Fibroblast of gingiva (primary cell): ENCODE data around the gene TTR.

Source experiments
- DNase-seq: peaks from one replicate; pipeline ENCODE4 v3.0.0-alpha.2; 2011; ENCODE audit warnings: low read depth

The TTR gene

GRCh38 chr18:31581498-31582197 is 10.0 kb upstream of the TTR start:
- DNase-seq = no peak

GRCh38 chr18:31583185-31583854 is 8.4 kb upstream of the TTR start:
- DNase-seq = no peak

- DNase-seq = no peak
These were observed 5.7 kb upstream of the TTR start for GRCh38 chr18:31585991-31586390.

GRCh38 chr18:31586616-31587015 is 5.1 kb upstream of the TTR start:
- DNase-seq = no peak

GRCh38 chr18:31587529-31587928 is 4.1 kb upstream of the TTR start:
- no peak for DNase-seq

- DNase-seq = no peak
These were observed 1.1 kb upstream of the TTR start for GRCh38 chr18:31590570-31590969.

- DNase-seq = no peak
These were observed 564 bp upstream of the TTR start for GRCh38 chr18:31591113-31591512.

- no peak for DNase-seq
These were observed 955 bp downstream of the TTR start for GRCh38 chr18:31592506-31593157.

GRCh38 chr18:31595121-31595771 is 3.6 kb downstream of the TTR start:
- DNase-seq = no peak

GRCh38 chr18:31596081-31596872 is 4.6 kb downstream of the TTR start:
- no peak for DNase-seq

- DNase-seq = no peak
These were observed 6.5 kb downstream of the TTR start for GRCh38 chr18:31598021-31598805.

GRCh38 chr18:31603315-31603714 is 11.6 kb downstream of the TTR start:
- DNase-seq = no peak

- DNase-seq = no peak
These were observed 14.6 kb downstream of the TTR start for GRCh38 chr18:31606265-31606664.

GRCh38 chr18:31607384-31607783 is 15.7 kb downstream of the TTR start:
- DNase-seq = no peak

- no peak for DNase-seq
These were observed 18.2 kb downstream of the TTR start for GRCh38 chr18:31609886-31610285.

GRCh38 chr18:31610286-31611205 is 18.9 kb downstream of the TTR start:
- DNase-seq = no peak

- DNase-seq = no peak
These were observed 19.8 kb downstream of the TTR start for GRCh38 chr18:31611511-31611910.

- DNase-seq = no peak
These were observed 20.4 kb downstream of the TTR start for GRCh38 chr18:31612124-31612523.

- no peak for DNase-seq
These were observed 22.4 kb downstream of the TTR start for GRCh38 chr18:31614044-31614443.

- no peak for DNase-seq
These were observed 24.9 kb downstream of the TTR start for GRCh38 chr18:31616586-31616985.
